K562 (cell line): ENCODE results near the gene MORF4L1. TPM values are rescaled to one million over a fixed set of nuclear protein-coding genes. Genes with fewer than 3 reads are reported as not detected.

Source experiments
- ATF1 ChIP-seq, 2 experiments: fragments of 450-650 bp in 1 of 2; IDR thresholded peaks; 2 replicates each; pipeline ENCODE4 v1.6.1; 2016; ENCODE audit warnings: missing compliant biosample characterization in 1 of 2, missing genetic modification characterization in 1 of 2
- CREB1 ChIP-seq, 2 experiments: sonication (generic) in 1 of 2; formaldehyde crosslinking in 1 of 2; IDR thresholded peaks; 2 replicates each; pipeline versions ENCODE4 v1.6.1 to v1.8.0; 2012 to 2022; ENCODE audit warnings: inconsistent platforms in 1 of 2, mild to moderate bottlenecking in 1 of 2, missing genetic modification reagents in 1 of 2, moderate library complexity in 1 of 2
- NFATC3 ChIP-seq: fragments of 450-650 bp; IDR thresholded peaks from 2 replicates; pipeline ENCODE4 v1.6.1; 2017; ENCODE audit warnings: mild to moderate bottlenecking
- NR1H2 ChIP-seq: sonication (generic); formaldehyde crosslinking; IDR thresholded peaks from 2 replicates; pipeline ENCODE4 v1.4.0; 2020; ENCODE audit warnings: mild to moderate bottlenecking, missing genetic modification reagents
- PRDM10 ChIP-seq: fragments of 450-650 bp; IDR thresholded peaks from 2 replicates; pipeline ENCODE4 v1.6.1; 2018; ENCODE audit not compliant: partially characterized antibody
- REST ChIP-seq, 2 experiments: fragments of 450-650 bp; formaldehyde crosslinking in 1 of 2; IDR thresholded peaks; 2 replicates each; pipeline versions ENCODE4 v1.4.0 to v1.6.1; 2014 to 2020; ENCODE audit warnings: mild to moderate bottlenecking in 2 of 2, borderline replicate concordance in 1 of 2, low read depth in 1 of 2
- SIX5 ChIP-seq, 2 experiments: IDR thresholded peaks; 2 replicates each; pipeline ENCODE4 v1.6.1; 2011; ENCODE audit warnings: low read length in 2 of 2, borderline replicate concordance in 1 of 2, low read depth in 1 of 2, mild to moderate bottlenecking in 1 of 2, moderate library complexity in 1 of 2; ENCODE audit not compliant: insufficient read depth in 1 of 2
- SPI1 ChIP-seq: IDR thresholded peaks from 2 replicates; pipeline ENCODE4 v1.6.1; 2011; ENCODE audit warnings: low read depth, low read length, control low read depth, borderline replicate concordance
- SRSF7 ChIP-seq: fragments of 200-400 bp; formaldehyde crosslinking; optimal IDR thresholded peaks from 2 replicates; pipeline ENCODE3; 2017; ENCODE audit warnings: mild to moderate bottlenecking, low read depth, low read length
- SUPT5H ChIP-seq: fragments of 450-650 bp; IDR thresholded peaks from 2 replicates; pipeline ENCODE4 v1.6.1; 2016
- TAF1 ChIP-seq: IDR thresholded peaks from 2 replicates; pipeline ENCODE4 v1.6.1; 2011; ENCODE audit warnings: mild to moderate bottlenecking, low read length, moderate library complexity; ENCODE audit not compliant: insufficient read depth, control insufficient read depth, severe bottlenecking; ENCODE audit errors: extremely low read depth
- XRCC5 ChIP-seq: fragments of 200-400 bp; formaldehyde crosslinking; IDR thresholded peaks from 2 replicates; pipeline ENCODE4 v1.6.1; 2017; ENCODE audit warnings: low read depth, mild to moderate bottlenecking, low read length
- polyA plus RNA-seq, 8 experiments: library from polyadenylated mRNA; depleted of rRNA in 4 of 8; stranded (reverse) in 5 of 8; unstranded in 3 of 8; fragments of >200 nt; fragmentation: Nextera tagmentation in 2 of 8; fragmentation: Illumina TruSeq in 1 of 8; extraction: Ambion mirVana in 2 of 8; extraction: Trizol in 1 of 8; gene quantifications; 2 replicates each; pipeline versions ENCODE4 v1.2.1 to v1.2.3, GENCODE V29; 2011 to 2014; ENCODE audit warnings: inconsistent platforms in 1 of 8, missing spikeins in 1 of 8
- total RNA-seq, 7 experiments: library from RNA; depleted of rRNA in 6 of 7; stranded (reverse); fragments of >200 nt in 6 of 7; fragmentation: Illumina TruSeq in 2 of 7; extraction: Trizol in 2 of 7; gene quantifications; 2 replicates each; pipeline versions ENCODE4 v1.2.1 to v1.2.3, GENCODE V29; 2011 to 2021; ENCODE audit warnings: low replicate concordance in 1 of 7

Gene MORF4L1
- total and polyA plus RNA-seq, 9 of the 15 experiments (the other 6 are each of a cell fraction or from before 2014, with no cell fraction given) = 127 to 615 (median 281) TPM

- TF ChIP-seq REST (IDR thresholded peaks at IDR 0.05; ENCODE audit: borderline replicate concordance) (no peak), REST (CRISPR knock-in tag; IDR thresholded peaks at IDR 0.05; ENCODE audit: low read depth) (no peak), ATF1 (CRISPR knock-in tag; IDR thresholded peaks at IDR 0.05) (peak; percentile 76), ATF1 (tag; IDR thresholded peaks at IDR 0.05) (peak; percentile 78), SPI1 (no peak), NFATC3 (no peak), SRSF7 (no peak), SIX5 (IDR thresholded peaks at IDR 0.05; ENCODE audit: borderline replicate concordance in 1 of 2, insufficient read depth in 1 of 2, low read depth in 1 of 2, low read length in 2 of 2) (peak; percentile 93 to 95), PRDM10 (no peak), NR1H2 (CRISPR knock-in tag) (no peak), SUPT5H (no peak), CREB1 (IDR thresholded peaks at IDR 0.05) (peak; percentile 96), CREB1 (CRISPR knock-in tag; IDR thresholded peaks at IDR 0.05) (peak; percentile 96), TAF1 (peak; percentile 35), XRCC5 (no peak)
Measured at GRCh38 chr15:78872155-78872971, at the start of gene MORF4L1 (continued).
